GM18519 (cell line): ENCODE measurements around the gene SCN10A.

Source experiments
- ATAC-seq: cut with Tn5 transposase; IDR thresholded peaks from one replicate; pipeline ENCODE4 v1.9.1; 2021; ENCODE audit warnings: mild to moderate bottlenecking, moderate library complexity; ENCODE audit not compliant: unreplicated experiment, low FRiP score

Gene SCN10A

GRCh38 chr3:38655708-38656300 is 160.2 kb downstream of the SCN10A start:
- no peak for ATAC-seq

DNA sequence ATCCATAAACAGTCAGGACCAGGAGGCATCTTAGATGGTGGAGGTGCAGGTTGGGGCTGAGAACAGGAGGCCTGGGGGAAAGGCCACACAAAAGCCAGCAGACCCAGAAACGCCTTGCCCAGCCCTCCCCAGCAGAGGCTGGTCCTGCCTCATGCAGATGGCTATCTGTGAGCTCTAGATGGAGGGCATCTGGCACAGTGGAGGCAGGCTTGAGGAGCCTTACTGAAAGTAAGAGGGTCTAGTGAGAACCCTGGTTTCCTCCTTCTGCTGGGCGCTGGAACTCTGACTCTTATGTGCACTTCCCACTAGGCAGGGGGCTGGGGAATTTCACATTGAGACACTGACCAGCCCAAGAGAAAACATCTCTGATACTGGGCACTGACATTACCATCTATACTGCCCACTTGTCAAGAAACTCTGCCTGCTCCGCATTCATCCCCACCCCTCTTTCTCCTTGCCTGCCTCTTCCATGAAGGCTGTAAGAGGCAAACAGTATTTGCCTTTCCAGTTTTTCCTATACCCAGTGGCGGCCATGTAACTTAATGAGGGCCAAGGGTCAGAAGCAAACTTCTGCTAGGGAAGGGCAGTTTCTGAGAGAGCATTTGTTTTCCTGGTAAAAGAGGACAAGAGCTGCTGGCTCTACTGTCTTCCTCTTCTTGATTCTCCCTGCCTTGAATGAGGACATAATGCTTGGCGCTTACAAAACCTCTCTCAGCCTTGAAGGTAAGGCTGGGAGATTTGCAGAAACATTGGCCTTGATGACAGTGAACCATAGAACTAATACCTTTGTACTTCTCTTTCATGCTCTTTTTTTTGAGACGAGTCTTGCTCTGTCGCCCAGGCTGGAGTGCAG is 162.1 kb downstream of the SCN10A start:
- no peak for ATAC-seq

DNA sequence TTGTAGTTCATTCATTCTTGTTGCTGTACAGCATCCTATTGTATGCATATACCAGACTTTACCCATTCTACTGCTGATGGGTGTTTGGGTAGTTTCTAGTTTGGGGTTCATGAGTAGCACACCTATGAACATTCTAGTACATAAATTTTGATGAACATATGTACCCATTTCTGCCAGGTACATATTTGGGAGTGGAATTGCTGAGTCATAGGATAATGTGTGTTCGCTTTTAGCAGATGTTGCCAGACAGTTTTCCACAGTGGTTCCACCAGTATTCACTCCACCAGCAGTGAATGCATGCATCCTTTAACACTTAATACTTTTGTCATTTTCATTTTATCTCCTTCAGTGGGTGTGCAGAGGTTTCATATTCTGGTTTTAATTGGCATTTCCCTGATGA is 163.1 kb downstream of the SCN10A start:
- ATAC-seq: no peak

- ATAC-seq: no peak
Observed at GRCh38 chr3:38651153-38651789, 164.7 kb downstream of the SCN10A start.

- ATAC-seq: no peak
Observed at GRCh38 chr3:38650248-38650951, 165.6 kb downstream of the SCN10A start.

DNA sequence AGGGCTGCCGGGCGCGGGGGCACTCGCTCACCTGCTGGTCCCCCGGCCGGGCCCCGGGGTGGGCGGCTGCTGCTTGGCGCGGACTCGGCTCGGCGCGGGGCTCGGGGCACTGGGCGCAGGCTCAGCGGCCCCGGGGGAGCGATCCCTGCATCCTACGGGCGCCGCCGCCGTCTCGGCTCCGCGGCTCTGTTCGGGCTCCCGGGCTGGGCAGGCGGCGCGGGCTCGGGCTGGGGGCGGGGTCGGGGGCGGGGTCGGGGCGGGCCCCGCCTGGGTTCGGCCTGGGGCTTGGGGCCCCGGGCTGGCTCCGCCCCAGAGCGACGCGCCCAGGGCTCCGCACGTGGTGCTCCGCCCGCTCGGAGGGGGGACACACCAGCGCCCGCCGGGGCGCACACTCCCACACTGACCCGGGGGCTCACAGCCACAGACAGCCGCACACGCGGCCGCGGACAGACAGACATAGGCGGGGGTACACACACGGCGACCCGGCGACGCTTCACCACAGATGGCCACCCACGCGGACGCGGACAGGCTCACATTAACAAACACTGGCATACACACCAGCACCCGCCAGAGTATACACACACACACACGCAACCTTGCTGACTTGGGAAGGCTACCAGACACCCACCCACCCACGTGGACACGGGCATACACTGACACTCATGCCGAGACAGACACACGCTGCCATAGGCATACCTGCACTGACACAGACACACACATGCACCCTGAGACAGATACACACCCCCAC is 166.3 kb downstream of the SCN10A start, which contains the start of gene SCN5A:
Gene SCN5A (minus strand): TSS at position 188 of the 748 bp plus-strand sequence. CDS start 16,380 bp downstream, outside the sequence.
- ATAC-seq: peak; percentile 37

GRCh38 chr3:38648659-38649499 is 167.1 kb downstream of the SCN10A start:
- ATAC-seq: peak; percentile 7

GRCh38 chr3:38648024-38648658 is 167.9 kb downstream of the SCN10A start:
- no peak for ATAC-seq

- no peak for ATAC-seq
Observed at GRCh38 chr3:38647217-38647970, 168.6 kb downstream of the SCN10A start.
